Gastroesophageal sphincter (tissue), 3 donors: Measurements from ENCODE around the gene CALML5.

Source experiments
- CTCF ChIP-seq, 4 experiments: fragments of 200-600 bp in 2 of 4; fragments of 450-650 bp in 2 of 4; sonication (generic) in 1 of 4; IDR thresholded peaks; one replicate each; pipeline ENCODE4 v1.5.1; 2017 to 2019; ENCODE audit warnings: antibody characterized with exemption in 4 of 4, mild to moderate bottlenecking in 2 of 4, moderate library complexity in 2 of 4
- POLR2A ChIP-seq, 2 donors: fragments of 450-650 bp; IDR thresholded peaks; one replicate each; pipeline ENCODE4 v1.6.1; 2017; ENCODE audit warnings: antibody characterized with exemption in 2 of 2, mild to moderate bottlenecking in 2 of 2, moderate library complexity in 1 of 2
- POLR2AphosphoS5 ChIP-seq: sonication (generic); formaldehyde crosslinking; IDR thresholded peaks from one replicate; pipeline ENCODE4 v1.6.1; 2017; ENCODE audit warnings: antibody characterized with exemption

GRCh38 chr10:5469353-5470061, 29.9 kb downstream of the CALML5 start:
- TF ChIP-seq POLR2A (IDR thresholded peaks at IDR 0.05) (no peak), CTCF (IDR thresholded peaks at IDR 0.05) (no peak), POLR2AphosphoS5 (no peak)
